Stomach (tissue), 9 donors: ENCODE data around the gene CHRND. TPM values are rescaled to one million over a fixed set of nuclear protein-coding genes. Genes with fewer than 3 reads are reported as not detected.

Source experiments
- DNase-seq, 2 donors: peaks; one replicate each; pipeline versions ENCODE4 v3.0.0 to v3.0.0-alpha.2; 2013 to 2019
- H3K27ac ChIP-seq, 5 donors: fragments of 200-600 bp in 4 of 5; sonication (generic) in 4 of 5; one replicate each; pipeline ENCODE4 v1.5.1; 2013 to 2019; ENCODE audit warnings: mild to moderate bottlenecking in 1 of 5, moderate library complexity in 1 of 5
- H3K27me3 ChIP-seq, 3 donors: fragments of 200-600 bp; sonication (generic); one replicate each; pipeline ENCODE4 v1.5.1; 2017 to 2019; ENCODE audit warnings: mixed run types in 1 of 3
- H3K36me3 ChIP-seq, 4 donors: fragments of 200-600 bp; sonication (generic); 1 replicate in 3 of 4; 2 replicates in 1 of 4; pipeline ENCODE4 v1.5.1; 2016 to 2019
- H3K4me1 ChIP-seq, 4 donors: fragments of 200-600 bp; sonication (generic); one replicate each; pipeline ENCODE4 v1.5.1; 2016 to 2019
- H3K4me3 ChIP-seq, 4 donors: fragments of 200-600 bp; sonication (generic) in 3 of 4; one replicate each; pipeline ENCODE4 v1.5.1; 2016 to 2019; ENCODE audit warnings: mild to moderate bottlenecking in 1 of 4
- H3K9me3 ChIP-seq, 4 donors: fragments of 200-600 bp; sonication (generic); one replicate each; pipeline ENCODE4 v1.5.1; 2016 to 2019
- EP300 ChIP-seq: sonication (generic); formaldehyde crosslinking; IDR thresholded peaks from one replicate; pipeline ENCODE4 v1.6.1; 2017; ENCODE audit warnings: antibody characterized with exemption
- POLR2A ChIP-seq, 4 donors: fragments of 450-650 bp; IDR thresholded peaks; one replicate each; pipeline ENCODE4 v1.6.1; 2016; ENCODE audit warnings: antibody characterized with exemption in 4 of 4, control low read depth in 2 of 4, mild to moderate bottlenecking in 1 of 4, moderate library complexity in 1 of 4
- POLR2AphosphoS5 ChIP-seq, 3 donors: sonication (generic); formaldehyde crosslinking; IDR thresholded peaks; one replicate each; pipeline ENCODE4 v1.6.1; 2016; ENCODE audit warnings: antibody characterized with exemption in 3 of 3
- WGBS, 5 donors: extraction: QIAGEN DNeasy Blood & Tissue Kit in 3 of 5; methylation state at CpG; one replicate each; pipeline versions ENCODE4 v1.1.5 to v1.1.7; 2013 to 2018; 5-methylcytosine and 5-hydroxymethylcytosine counted together
- intact Hi-C: fragments of 100-400 bp; cut with DNase I; formaldehyde crosslinking; loops from one replicate; pipeline ENCODE4 v1.15.1; 2023; ENCODE audit warnings: low total_unique reads
- polyA plus RNA-seq, 3 donors: library from polyadenylated mRNA; stranded (reverse); fragments of 200-250 nt; gene quantifications; one replicate each; pipeline ENCODE4 v1.2.3, GENCODE V29; 2013
- total RNA-seq, 5 donors: library from RNA; depleted of rRNA; stranded (reverse); fragments of >200 nt; gene quantifications; one replicate each; pipeline versions ENCODE4 v1.1.0 to v1.2.3, GENCODE V29; 2014 to 2016
- TF ChIP-seq, protein P1 (sequence below), 7 experiments: fragments of 450-650 bp in 4 of 7; fragments of 200-600 bp in 3 of 7; sonication (generic) in 3 of 7; IDR thresholded peaks; one replicate each; pipeline ENCODE4 v1.5.1; 2016 to 2019; ENCODE audit warnings: antibody characterized with exemption in 7 of 7, control low read depth in 2 of 7, mild to moderate bottlenecking in 1 of 7
- donor health status: healthy with polysubstance abuse.
- donor health status: Bipolar disorder and iron deficiency.
- donor health status: healthy.

Gene CHRND
- total and polyA plus RNA-seq, 8 donors = not detected

GRCh38 chr2:232525199-232525598, 761 bp upstream of the CHRND start:
- peaks cover 34 to 47% (median 38%) of the 10 kb centered on the region in 4 donors for H3K4me1 ChIP-seq
- 74 to 86% (median 83%) methylated on average over 6 to 14 of the region's 14 CpGs for WGBS, 5 donors
- H3K36me3 ChIP-seq = no peaks in the 10 kb centered on the region
- no peaks in the 10 kb centered on the region for H3K9me3 ChIP-seq
- intact Hi-C loops = no loop called here
- peaks cover 32 to 82% (median 64%) of the 10 kb centered on the region in 3 donors for H3K27me3 ChIP-seq
- no peak overlapping the region for H3K27ac ChIP-seq
- DNase-seq = no peak
- TF ChIP-seq EP300 (no peak), POLR2AphosphoS5 (IDR thresholded peaks at IDR 0.05) (no peak), POLR2A (IDR thresholded peaks at IDR 0.05) (no peak)
- TF ChIP-seq, protein P1, sequence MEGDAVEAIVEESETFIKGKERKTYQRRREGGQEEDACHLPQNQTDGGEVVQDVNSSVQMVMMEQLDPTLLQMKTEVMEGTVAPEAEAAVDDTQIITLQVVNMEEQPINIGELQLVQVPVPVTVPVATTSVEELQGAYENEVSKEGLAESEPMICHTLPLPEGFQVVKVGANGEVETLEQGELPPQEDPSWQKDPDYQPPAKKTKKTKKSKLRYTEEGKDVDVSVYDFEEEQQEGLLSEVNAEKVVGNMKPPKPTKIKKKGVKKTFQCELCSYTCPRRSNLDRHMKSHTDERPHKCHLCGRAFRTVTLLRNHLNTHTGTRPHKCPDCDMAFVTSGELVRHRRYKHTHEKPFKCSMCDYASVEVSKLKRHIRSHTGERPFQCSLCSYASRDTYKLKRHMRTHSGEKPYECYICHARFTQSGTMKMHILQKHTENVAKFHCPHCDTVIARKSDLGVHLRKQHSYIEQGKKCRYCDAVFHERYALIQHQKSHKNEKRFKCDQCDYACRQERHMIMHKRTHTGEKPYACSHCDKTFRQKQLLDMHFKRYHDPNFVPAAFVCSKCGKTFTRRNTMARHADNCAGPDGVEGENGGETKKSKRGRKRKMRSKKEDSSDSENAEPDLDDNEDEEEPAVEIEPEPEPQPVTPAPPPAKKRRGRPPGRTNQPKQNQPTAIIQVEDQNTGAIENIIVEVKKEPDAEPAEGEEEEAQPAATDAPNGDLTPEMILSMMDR (IDR thresholded peaks at IDR 0.05) = no peak
- H3K4me3 ChIP-seq = no peak overlapping the region

GRCh38 chr2:232526372-232526941, 497 bp downstream of the CHRND start:
- no peaks in the 10 kb centered on the region for H3K9me3 ChIP-seq
- H3K36me3 ChIP-seq = no peaks in the 10 kb centered on the region
- no peak for DNase-seq
- no peak for TF ChIP-seq POLR2A (IDR thresholded peaks at IDR 0.05)
- no peak for TF ChIP-seq EP300
- TF ChIP-seq, protein P1 (IDR thresholded peaks at IDR 0.05) = no peak
- TF ChIP-seq POLR2AphosphoS5 (IDR thresholded peaks at IDR 0.05) = no peak
- H3K27ac ChIP-seq = no peak overlapping the region
- 47 to 63% (median 57%) methylated on average over 12 to 13 of the region's 13 CpGs for WGBS, 5 donors
- H3K27me3 ChIP-seq = peaks cover 32 to 69% (median 53%) of the 10 kb centered on the region in 3 donors
- peaks cover 34 to 47% (median 38%) of the 10 kb centered on the region in 4 donors for H3K4me1 ChIP-seq
- intact Hi-C loops = no loop called here
- H3K4me3 ChIP-seq = no peak overlapping the region

DNA sequence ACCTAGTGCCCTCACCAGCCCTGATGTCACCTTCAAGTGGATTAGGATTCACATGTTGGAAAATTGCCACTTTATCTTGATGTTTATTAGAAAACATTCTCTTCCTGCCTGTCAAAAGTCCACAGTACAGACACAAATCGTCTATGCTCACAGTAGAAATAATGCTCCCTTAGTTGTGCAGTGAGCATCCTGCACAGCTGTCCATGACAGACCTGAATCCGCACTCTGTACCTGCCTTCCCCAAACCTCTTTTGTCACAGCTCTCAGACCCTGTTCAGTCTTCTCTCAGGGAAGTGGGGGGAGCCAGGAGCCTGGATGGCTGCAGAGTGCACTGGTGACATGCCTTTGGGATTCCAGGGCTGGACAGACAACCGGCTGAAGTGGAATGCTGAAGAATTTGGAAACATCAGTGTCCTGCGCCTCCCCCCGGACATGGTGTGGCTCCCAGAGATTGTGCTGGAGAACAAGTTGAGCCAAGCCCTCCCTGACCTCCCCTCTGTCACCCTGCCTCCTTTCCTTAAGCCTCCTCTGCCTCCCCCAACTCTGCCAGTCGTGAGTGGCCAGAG, 2.0 kb downstream of the CHRND start:
- TF ChIP-seq, protein P1 (IDR thresholded peaks at IDR 0.05) = no peak
- TF ChIP-seq EP300 (no peak), POLR2AphosphoS5 (IDR thresholded peaks at IDR 0.05) (no peak), POLR2A (IDR thresholded peaks at IDR 0.05) (no peak)
- Histone ChIP-seq H3K36me3 (no peaks in the 10 kb centered on the region), H3K27ac (no peak overlapping the region), H3K4me1 (peaks cover 20 to 31% (median 23%) of the 10 kb centered on the region in 4 donors), H3K27me3 (peaks cover 24 to 54% (median 38%) of the 10 kb centered on the region in 3 donors), H3K9me3 (no peaks in the 10 kb centered on the region), H3K4me3 (no peak overlapping the region)
- 70 to 80% (median 75%) methylated on average over 6 of the region's 6 CpGs for WGBS, 5 donors
- no peak for DNase-seq
- intact Hi-C loops = no loop called here

- H3K4me1 ChIP-seq = peaks cover 13 to 22% (median 16%) of the 10 kb centered on the region in 4 donors
- intact Hi-C loops = no loop called here
- no peak overlapping the region for H3K4me3 ChIP-seq
- H3K9me3 ChIP-seq = no peaks in the 10 kb centered on the region
- no peak for DNase-seq
- H3K36me3 ChIP-seq = no peaks in the 10 kb centered on the region
- 71 to 78% (median 76%) methylated on average over 9 to 11 of the region's 11 CpGs for WGBS, 5 donors
- peaks cover 15 to 48% (median 29%) of the 10 kb centered on the region in 3 donors for H3K27me3 ChIP-seq
- no peak overlapping the region for H3K27ac ChIP-seq
- TF ChIP-seq EP300 (no peak), POLR2A (IDR thresholded peaks at IDR 0.05) (no peak), POLR2AphosphoS5 (IDR thresholded peaks at IDR 0.05) (no peak)
- TF ChIP-seq, protein P1 (IDR thresholded peaks at IDR 0.05) = no peak
Measured at GRCh38 chr2:232528746-232529460, 2.9 kb downstream of the CHRND start.
